K562 (cell line): Measurements from ENCODE around the gene GPC2. TPM values are rescaled to one million over a fixed set of nuclear protein-coding genes. Genes with fewer than 3 reads are reported as not detected.
A peak's percentile ranks its signal among the peaks of the same experiment; 100 is the strongest.

Source experiments
- ASH1L ChIP-seq: fragments of 450-650 bp; IDR thresholded peaks from 2 replicates; pipeline ENCODE4 v1.6.1; 2018; ENCODE audit warnings: borderline replicate concordance, mild to moderate bottlenecking, low read depth; ENCODE audit not compliant: partially characterized antibody
- CEBPB ChIP-seq: fragments of 450-650 bp; IDR thresholded peaks from 2 replicates; pipeline ENCODE4 v1.6.1; 2016; ENCODE audit warnings: missing genetic modification characterization, missing compliant biosample characterization
- ESRRA ChIP-seq: fragments of 450-650 bp; IDR thresholded peaks from 2 replicates; pipeline ENCODE4 v1.6.1; 2014; ENCODE audit warnings: low read depth, mild to moderate bottlenecking, moderate library complexity, borderline replicate concordance
- FOS ChIP-seq: IDR thresholded peaks from 3 replicates; pipeline ENCODE4 v1.6.1; 2011; ENCODE audit not compliant: insufficient read length; ENCODE audit errors: extremely low read depth
- HSF4 ChIP-seq: fragments of 250-450 bp; sonication (Bioruptor Pico); IDR thresholded peaks from 2 replicates; pipeline ENCODE4 v2.1.2; 2022; ENCODE audit warnings: mild to moderate bottlenecking, moderate library complexity, borderline replicate concordance
- KLF13 ChIP-seq: fragments of 450-650 bp; IDR thresholded peaks from 2 replicates; pipeline ENCODE4 v1.6.1; 2016; ENCODE audit warnings: missing genetic modification characterization, low read depth, mild to moderate bottlenecking, missing compliant biosample characterization, moderate library complexity, borderline replicate concordance
- RBBP5 ChIP-seq: fragments of 200-600 bp; sonication (generic); IDR thresholded peaks from 2 replicates; pipeline ENCODE4 v1.6.1; 2012; ENCODE audit warnings: borderline replicate concordance, mild to moderate bottlenecking, low read length, control low read depth, inconsistent platforms; ENCODE audit not compliant: insufficient read depth, poor library complexity, severe bottlenecking
- SIN3B ChIP-seq: fragments of 450-650 bp; IDR thresholded peaks from 2 replicates; pipeline ENCODE4 v1.6.1; 2017; ENCODE audit warnings: low read depth, mild to moderate bottlenecking, moderate library complexity
- SREBF1 ChIP-seq: fragments of 150-350 bp; IDR thresholded peaks from 2 replicates; pipeline ENCODE4 v1.6.1; 2014; ENCODE audit warnings: antibody characterized with exemption, low read depth, low read length, borderline replicate concordance
- TEAD1 ChIP-seq, 2 experiments: fragments of 450-650 bp in 1 of 2; sonication (generic) in 1 of 2; formaldehyde crosslinking; IDR thresholded peaks; 2 replicates each; pipeline versions ENCODE4 v1.4.0 to v1.8.0; 2020 to 2022; ENCODE audit warnings: mild to moderate bottlenecking in 2 of 2, missing genetic modification reagents in 1 of 2
- TGIF2 ChIP-seq: sonication (generic); formaldehyde crosslinking; IDR thresholded peaks from 2 replicates; pipeline ENCODE4 v1.8.1; 2022; ENCODE audit warnings: mild to moderate bottlenecking, missing genetic modification reagents, moderate library complexity
- ZBTB17 ChIP-seq: fragments of 450-650 bp; formaldehyde crosslinking; IDR thresholded peaks from 2 replicates; pipeline ENCODE4 v1.4.0; 2020; ENCODE audit warnings: mild to moderate bottlenecking
- ZNF551 ChIP-seq: fragments of 250-450 bp; sonication (Bioruptor Pico); IDR thresholded peaks from 2 replicates; pipeline ENCODE4 v1.5.0; 2021; ENCODE audit warnings: mild to moderate bottlenecking, moderate library complexity
- ZNF561 ChIP-seq: fragments of 450-650 bp; formaldehyde crosslinking; conservative IDR thresholded peaks from 2 replicates; pipeline ENCODE4 v1.4.0; 2020; ENCODE audit warnings: mild to moderate bottlenecking, moderate library complexity
- ZNF644 ChIP-seq: fragments of 200-800 bp; sonication (Bioruptor generic); IDR thresholded peaks from 2 replicates; pipeline ENCODE4 v1.6.1; 2016; ENCODE audit warnings: low read depth, missing genetic modification characterization, missing compliant biosample characterization
- ZNF764 ChIP-seq: fragments of 250-450 bp; sonication (Bioruptor Pico); IDR thresholded peaks from 2 replicates; pipeline ENCODE4 v1.4.0; 2020; ENCODE audit warnings: low read depth, mild to moderate bottlenecking, moderate library complexity
- polyA plus RNA-seq, 8 experiments: library from polyadenylated mRNA; depleted of rRNA in 4 of 8; stranded (reverse) in 5 of 8; unstranded in 3 of 8; fragments of >200 nt; fragmentation: Nextera tagmentation in 2 of 8; fragmentation: Illumina TruSeq in 1 of 8; extraction: Ambion mirVana in 2 of 8; extraction: Trizol in 1 of 8; gene quantifications; 2 replicates each; pipeline versions ENCODE4 v1.2.1 to v1.2.3, GENCODE V29; 2011 to 2014; ENCODE audit warnings: inconsistent platforms in 1 of 8, missing spikeins in 1 of 8
- total RNA-seq, 7 experiments: library from RNA; depleted of rRNA in 6 of 7; stranded (reverse); fragments of >200 nt in 6 of 7; fragmentation: Illumina TruSeq in 2 of 7; extraction: Trizol in 2 of 7; gene quantifications; 2 replicates each; pipeline versions ENCODE4 v1.2.1 to v1.2.3, GENCODE V29; 2011 to 2021; ENCODE audit warnings: low replicate concordance in 1 of 7
- TF ChIP-seq, protein P1 (sequence below): fragments of 150-350 bp; conservative IDR thresholded peaks from 2 replicates; pipeline ENCODE4 v1.6.1; 2014; ENCODE audit warnings: low read length
- TF ChIP-seq, protein P2 (sequence below), 2 experiments: IDR thresholded peaks; 2 replicates each; pipeline ENCODE4 v1.6.1; 2011; ENCODE audit warnings: borderline replicate concordance in 1 of 2, control low read depth in 1 of 2, low read depth in 1 of 2, low read length in 1 of 2, mild to moderate bottlenecking in 1 of 2, mixed read lengths in 1 of 2, moderate library complexity in 1 of 2; ENCODE audit not compliant: insufficient read depth in 1 of 2, insufficient read length in 1 of 2, poor library complexity in 1 of 2, severe bottlenecking in 1 of 2; ENCODE audit errors: extremely low read depth in 1 of 2
- TF ChIP-seq, protein P3 (sequence below): fragments of 250-450 bp; sonication (Bioruptor Pico); IDR thresholded peaks from 2 replicates; pipeline ENCODE4 v1.4.0; 2020; ENCODE audit warnings: mild to moderate bottlenecking, moderate library complexity

GPC2 gene
- total and polyA plus RNA-seq, 9 of the 15 experiments (the other 6 are each of a cell fraction or from before 2014, with no cell fraction given), result 0.06 to 7.7 (median 1.4) TPM; not detected in 1

DNA sequence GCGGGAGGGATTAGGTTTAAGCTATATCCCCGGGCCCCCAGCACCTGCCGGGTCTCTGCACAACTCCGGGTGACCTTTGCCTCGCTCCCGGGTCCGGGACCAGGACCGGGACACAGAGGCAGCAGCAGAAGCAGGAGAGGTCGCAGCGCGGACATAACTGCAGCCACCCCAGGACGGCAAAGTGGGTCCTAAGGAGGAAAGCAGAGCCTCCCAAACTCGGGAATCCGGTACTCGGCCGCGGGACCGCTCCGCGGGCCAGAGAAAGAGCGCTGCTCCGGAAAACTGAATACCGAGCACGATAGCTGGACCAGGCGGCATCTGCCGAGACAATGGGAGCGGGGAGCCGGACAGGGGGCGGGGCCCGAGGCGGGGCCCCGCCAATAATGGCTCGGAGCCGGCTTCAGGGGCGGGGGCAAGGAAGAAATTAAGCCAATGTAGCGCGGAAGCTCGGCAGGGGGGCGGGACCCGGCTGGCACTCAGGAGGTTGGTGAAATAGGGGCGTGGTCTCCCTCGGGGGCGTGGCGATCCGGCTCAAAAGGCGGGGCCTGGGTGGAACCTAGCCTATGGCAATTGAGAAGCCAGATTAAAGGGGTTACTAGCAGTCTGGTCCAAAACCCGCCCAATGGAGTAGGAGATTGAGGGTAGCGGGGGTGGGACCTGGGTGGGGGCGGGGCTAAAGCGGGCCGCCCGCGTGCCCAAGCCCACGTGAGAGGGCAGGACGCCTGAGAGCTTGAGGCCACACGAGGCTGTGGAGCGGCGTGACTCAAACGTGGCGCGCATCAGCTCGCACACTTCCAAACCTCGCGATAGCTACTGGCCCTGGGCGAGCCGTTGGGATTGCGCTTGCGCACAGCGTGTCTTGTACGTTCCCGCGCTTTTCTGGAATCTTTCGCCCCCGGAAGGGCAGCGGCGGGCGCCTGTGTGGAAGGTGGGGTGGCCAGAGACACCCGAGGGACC lies at the start of gene GPC2, which contains the start of gene STAG3 (continued):
- TF ChIP-seq SREBF1 (no peak), ZNF644 (tag) (no peak), ZNF764 (no peak), ZNF561 (no peak), SIN3B (no peak), ASH1L (no peak), CEBPB (tag) (no peak), FOS (peak; percentile 71), ZNF551 (CRISPR knock-in tag) (no peak), KLF13 (tag) (no peak), TEAD1 (CRISPR knock-in tag; IDR thresholded peaks at IDR 0.05) (no peak; a peak in 1 of 4 replicates), ZBTB17 (CRISPR knock-in tag) (peak; percentile 55; the same call in 1 of the 2 replicates), RBBP5 (no peak), HSF4 (no peak), TGIF2 (CRISPR knock-in tag) (no peak), ESRRA (no peak)
- TF ChIP-seq, protein P1, sequence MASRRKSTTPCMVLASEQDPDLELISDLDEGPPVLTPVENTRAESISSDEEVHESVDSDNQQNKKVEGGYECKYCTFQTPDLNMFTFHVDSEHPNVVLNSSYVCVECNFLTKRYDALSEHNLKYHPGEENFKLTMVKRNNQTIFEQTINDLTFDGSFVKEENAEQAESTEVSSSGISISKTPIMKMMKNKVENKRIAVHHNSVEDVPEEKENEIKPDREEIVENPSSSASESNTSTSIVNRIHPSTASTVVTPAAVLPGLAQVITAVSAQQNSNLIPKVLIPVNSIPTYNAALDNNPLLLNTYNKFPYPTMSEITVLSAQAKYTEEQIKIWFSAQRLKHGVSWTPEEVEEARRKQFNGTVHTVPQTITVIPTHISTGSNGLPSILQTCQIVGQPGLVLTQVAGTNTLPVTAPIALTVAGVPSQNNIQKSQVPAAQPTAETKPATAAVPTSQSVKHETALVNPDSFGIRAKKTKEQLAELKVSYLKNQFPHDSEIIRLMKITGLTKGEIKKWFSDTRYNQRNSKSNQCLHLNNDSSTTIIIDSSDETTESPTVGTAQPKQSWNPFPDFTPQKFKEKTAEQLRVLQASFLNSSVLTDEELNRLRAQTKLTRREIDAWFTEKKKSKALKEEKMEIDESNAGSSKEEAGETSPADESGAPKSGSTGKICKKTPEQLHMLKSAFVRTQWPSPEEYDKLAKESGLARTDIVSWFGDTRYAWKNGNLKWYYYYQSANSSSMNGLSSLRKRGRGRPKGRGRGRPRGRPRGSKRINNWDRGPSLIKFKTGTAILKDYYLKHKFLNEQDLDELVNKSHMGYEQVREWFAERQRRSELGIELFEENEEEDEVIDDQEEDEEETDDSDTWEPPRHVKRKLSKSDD, result no peak
- TF ChIP-seq, protein P2, sequence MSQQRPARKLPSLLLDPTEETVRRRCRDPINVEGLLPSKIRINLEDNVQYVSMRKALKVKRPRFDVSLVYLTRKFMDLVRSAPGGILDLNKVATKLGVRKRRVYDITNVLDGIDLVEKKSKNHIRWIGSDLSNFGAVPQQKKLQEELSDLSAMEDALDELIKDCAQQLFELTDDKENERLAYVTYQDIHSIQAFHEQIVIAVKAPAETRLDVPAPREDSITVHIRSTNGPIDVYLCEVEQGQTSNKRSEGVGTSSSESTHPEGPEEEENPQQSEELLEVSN (IDR thresholded peaks at IDR 0.05; ENCODE audit: borderline replicate concordance in 1 of 2, extremely low read depth in 1 of 2, insufficient read depth in 1 of 2, insufficient read length in 1 of 2, low read depth in 1 of 2, low read length in 1 of 2, poor library complexity in 1 of 2, severe bottlenecking in 1 of 2), result peak; percentile 97 to 98
- TF ChIP-seq, protein P3, sequence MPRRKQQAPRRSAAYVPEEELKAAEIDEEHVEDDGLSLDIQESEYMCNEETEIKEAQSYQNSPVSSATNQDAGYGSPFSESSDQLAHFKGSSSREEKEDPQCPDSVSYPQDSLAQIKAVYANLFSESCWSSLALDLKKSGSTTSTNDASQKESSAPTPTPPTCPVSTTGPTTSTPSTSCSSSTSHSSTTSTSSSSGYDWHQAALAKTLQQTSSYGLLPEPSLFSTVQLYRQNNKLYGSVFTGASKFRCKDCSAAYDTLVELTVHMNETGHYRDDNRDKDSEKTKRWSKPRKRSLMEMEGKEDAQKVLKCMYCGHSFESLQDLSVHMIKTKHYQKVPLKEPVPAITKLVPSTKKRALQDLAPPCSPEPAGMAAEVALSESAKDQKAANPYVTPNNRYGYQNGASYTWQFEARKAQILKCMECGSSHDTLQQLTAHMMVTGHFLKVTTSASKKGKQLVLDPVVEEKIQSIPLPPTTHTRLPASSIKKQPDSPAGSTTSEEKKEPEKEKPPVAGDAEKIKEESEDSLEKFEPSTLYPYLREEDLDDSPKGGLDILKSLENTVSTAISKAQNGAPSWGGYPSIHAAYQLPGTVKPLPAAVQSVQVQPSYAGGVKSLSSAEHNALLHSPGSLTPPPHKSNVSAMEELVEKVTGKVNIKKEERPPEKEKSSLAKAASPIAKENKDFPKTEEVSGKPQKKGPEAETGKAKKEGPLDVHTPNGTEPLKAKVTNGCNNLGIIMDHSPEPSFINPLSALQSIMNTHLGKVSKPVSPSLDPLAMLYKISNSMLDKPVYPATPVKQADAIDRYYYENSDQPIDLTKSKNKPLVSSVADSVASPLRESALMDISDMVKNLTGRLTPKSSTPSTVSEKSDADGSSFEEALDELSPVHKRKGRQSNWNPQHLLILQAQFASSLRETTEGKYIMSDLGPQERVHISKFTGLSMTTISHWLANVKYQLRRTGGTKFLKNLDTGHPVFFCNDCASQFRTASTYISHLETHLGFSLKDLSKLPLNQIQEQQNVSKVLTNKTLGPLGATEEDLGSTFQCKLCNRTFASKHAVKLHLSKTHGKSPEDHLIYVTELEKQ (CRISPR knock-in tag), result no peak
